ENCODE data around the gene DSTYK.
"Not testable (repeated sequence)": the region's sequence is repeated elsewhere in the genome, so short reads cannot be mapped to it uniquely, and the experiment has no call there.

The DSTYK gene

GRCh38 chr1:205189131-205189530, 22.4 kb downstream of the DSTYK start:
- TF ChIP-seq CTCF (IDR thresholded peaks at IDR 0.05; ENCODE audit: low read depth, low read length, missing control alignments): no peak
- no peak for DNase-seq (ENCODE audit: extremely low read depth, low read depth)
- H3K4me3 ChIP-seq (replicated peaks; ENCODE audit: low read depth, low read length): no peak overlapping the region

- DNase-seq (ENCODE audit: extremely low read depth, low read depth): no peak
- TF ChIP-seq CTCF (IDR thresholded peaks at IDR 0.05; ENCODE audit: low read depth, low read length, missing control alignments): no peak
- H3K4me3 ChIP-seq (replicated peaks; ENCODE audit: low read depth, low read length): no peak overlapping the region
These were observed 22.9 kb downstream of the DSTYK start for GRCh38 chr1:205188596-205188995.

- no peak for DNase-seq (ENCODE audit: extremely low read depth, low read depth)
- TF ChIP-seq CTCF (IDR thresholded peaks at IDR 0.05; ENCODE audit: low read depth, low read length, missing control alignments): no peak
- H3K4me3 ChIP-seq (replicated peaks; ENCODE audit: low read depth, low read length): no peak overlapping the region
These were observed 23.4 kb downstream of the DSTYK start for GRCh38 chr1:205188098-205188497.

GRCh38 chr1:205187420-205187819, 24.1 kb downstream of the DSTYK start:
- no peak for DNase-seq (ENCODE audit: extremely low read depth, low read depth)
- no peak overlapping the region for H3K4me3 ChIP-seq (replicated peaks; ENCODE audit: low read depth, low read length)
- TF ChIP-seq CTCF (IDR thresholded peaks at IDR 0.05; ENCODE audit: low read depth, low read length, missing control alignments): no peak

GRCh38 chr1:205186191-205186590, 25.3 kb downstream of the DSTYK start:
- no peak for DNase-seq (ENCODE audit: extremely low read depth, low read depth)
- no peak overlapping the region for H3K4me3 ChIP-seq (replicated peaks; ENCODE audit: low read depth, low read length)
- TF ChIP-seq CTCF (IDR thresholded peaks at IDR 0.05; ENCODE audit: low read depth, low read length, missing control alignments): no peak

GRCh38 chr1:205183676-205184335, 27.7 kb downstream of the DSTYK start:
- no peak overlapping the region for H3K4me3 ChIP-seq (replicated peaks; ENCODE audit: low read depth, low read length)
- no peak for TF ChIP-seq CTCF (IDR thresholded peaks at IDR 0.05; ENCODE audit: low read depth, low read length, missing control alignments)
- no peak for DNase-seq (ENCODE audit: extremely low read depth, low read depth)

GRCh38 chr1:205182930-205183329, 28.6 kb downstream of the DSTYK start:
- no peak for TF ChIP-seq CTCF (IDR thresholded peaks at IDR 0.05; ENCODE audit: low read depth, low read length, missing control alignments)
- no peak overlapping the region for H3K4me3 ChIP-seq (replicated peaks; ENCODE audit: low read depth, low read length)
- no peak for DNase-seq (ENCODE audit: extremely low read depth, low read depth)

- not testable (repeated sequence) for H3K4me3 ChIP-seq (replicated peaks; ENCODE audit: low read depth, low read length); DNase-seq (ENCODE audit: extremely low read depth, low read depth)
These were observed 31.2 kb downstream of the DSTYK start for GRCh38 chr1:205180331-205180730.

Measured in HFF-Myc (cell line).